Measurements from ENCODE around the gene CMKLR1.

CMKLR1 gene

GRCh38 chr12:108297895-108298760, 41.0 kb downstream of the CMKLR1 start:
- TF ChIP-seq, protein P1, sequence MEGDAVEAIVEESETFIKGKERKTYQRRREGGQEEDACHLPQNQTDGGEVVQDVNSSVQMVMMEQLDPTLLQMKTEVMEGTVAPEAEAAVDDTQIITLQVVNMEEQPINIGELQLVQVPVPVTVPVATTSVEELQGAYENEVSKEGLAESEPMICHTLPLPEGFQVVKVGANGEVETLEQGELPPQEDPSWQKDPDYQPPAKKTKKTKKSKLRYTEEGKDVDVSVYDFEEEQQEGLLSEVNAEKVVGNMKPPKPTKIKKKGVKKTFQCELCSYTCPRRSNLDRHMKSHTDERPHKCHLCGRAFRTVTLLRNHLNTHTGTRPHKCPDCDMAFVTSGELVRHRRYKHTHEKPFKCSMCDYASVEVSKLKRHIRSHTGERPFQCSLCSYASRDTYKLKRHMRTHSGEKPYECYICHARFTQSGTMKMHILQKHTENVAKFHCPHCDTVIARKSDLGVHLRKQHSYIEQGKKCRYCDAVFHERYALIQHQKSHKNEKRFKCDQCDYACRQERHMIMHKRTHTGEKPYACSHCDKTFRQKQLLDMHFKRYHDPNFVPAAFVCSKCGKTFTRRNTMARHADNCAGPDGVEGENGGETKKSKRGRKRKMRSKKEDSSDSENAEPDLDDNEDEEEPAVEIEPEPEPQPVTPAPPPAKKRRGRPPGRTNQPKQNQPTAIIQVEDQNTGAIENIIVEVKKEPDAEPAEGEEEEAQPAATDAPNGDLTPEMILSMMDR (IDR thresholded peaks at IDR 0.05), result no peak
- TF ChIP-seq ZFX (IDR thresholded peaks at IDR 0.05; ENCODE audit: borderline replicate concordance), result no peak
- no peak overlapping the region for H3K27ac ChIP-seq

GRCh38 chr12:108297424-108297823, 41.7 kb downstream of the CMKLR1 start:
- TF ChIP-seq, protein P1 (IDR thresholded peaks at IDR 0.05), result no peak
- TF ChIP-seq ZFX (IDR thresholded peaks at IDR 0.05; ENCODE audit: borderline replicate concordance), result no peak
- no peak overlapping the region for H3K27ac ChIP-seq

DNA sequence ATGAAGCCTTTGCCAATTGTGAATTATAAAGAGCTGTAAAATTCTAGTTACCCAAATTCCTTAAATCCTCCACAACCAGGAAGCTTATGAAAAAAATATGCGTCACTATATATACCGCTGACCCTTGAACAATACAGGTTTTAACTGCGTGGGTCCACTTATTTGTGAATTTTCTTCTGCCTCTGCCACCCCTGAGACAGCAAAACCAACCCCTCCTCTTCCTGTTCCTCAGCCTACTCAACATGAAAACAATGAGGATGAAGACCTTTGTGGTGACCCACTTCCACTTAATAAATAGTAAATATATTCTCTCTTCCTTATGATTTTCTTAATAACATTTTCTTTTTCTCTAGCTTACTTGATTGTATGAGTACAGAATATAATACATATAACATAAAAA, 42.2 kb downstream of the CMKLR1 start:
- no peak overlapping the region for H3K27ac ChIP-seq
- no peak for TF ChIP-seq ZFX (IDR thresholded peaks at IDR 0.05; ENCODE audit: borderline replicate concordance)
- TF ChIP-seq, protein P1 (IDR thresholded peaks at IDR 0.05), result no peak

GRCh38 chr12:108295641-108296040, 43.5 kb downstream of the CMKLR1 start:
- H3K27ac ChIP-seq, result no peak overlapping the region
- no peak for TF ChIP-seq ZFX (IDR thresholded peaks at IDR 0.05; ENCODE audit: borderline replicate concordance)
- TF ChIP-seq, protein P1 (IDR thresholded peaks at IDR 0.05), result no peak

DNA sequence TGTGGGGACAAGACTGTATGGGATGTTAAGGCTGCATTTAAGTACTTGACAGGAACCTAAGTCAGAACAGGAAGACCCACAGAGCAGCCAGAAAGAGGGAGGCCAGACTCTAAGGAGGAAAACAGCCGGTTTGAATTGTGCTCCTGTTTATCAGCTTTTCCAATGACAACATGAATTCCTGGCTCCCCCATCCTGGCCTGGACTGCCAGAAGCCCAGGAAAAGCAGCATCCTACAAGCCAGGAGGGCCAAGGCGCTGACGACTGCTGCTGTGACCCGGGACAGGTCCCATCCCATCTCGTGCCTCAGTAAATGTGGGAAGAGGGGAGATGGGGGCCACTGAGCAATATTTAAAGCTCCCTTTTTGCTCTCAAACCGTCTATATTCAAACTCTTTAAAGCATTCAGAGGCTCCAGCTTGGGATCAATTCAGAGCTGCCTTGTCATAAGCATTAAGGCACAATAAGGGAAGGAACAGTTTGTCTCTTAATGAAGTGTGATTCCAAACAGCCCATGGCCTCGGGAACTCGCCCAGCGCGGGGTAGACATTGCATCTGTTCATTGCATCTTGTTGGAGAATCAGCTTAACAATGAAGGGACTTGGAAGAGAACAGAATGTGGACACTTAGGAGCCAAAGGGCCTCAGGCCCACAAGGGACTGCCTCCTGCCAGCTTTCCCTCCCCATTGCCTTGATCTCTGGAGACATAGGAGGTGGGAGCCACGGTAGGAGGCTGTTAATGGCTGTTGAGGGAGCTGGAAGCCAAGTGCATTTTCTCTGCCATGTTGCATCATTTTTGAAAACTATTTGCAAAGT, 49.6 kb downstream of the CMKLR1 start:
- H3K27ac ChIP-seq, result no peak overlapping the region
- TF ChIP-seq ZFX (IDR thresholded peaks at IDR 0.05; ENCODE audit: borderline replicate concordance), result no peak
- TF ChIP-seq, protein P1 (IDR thresholded peaks at IDR 0.05), result no peak

DNA sequence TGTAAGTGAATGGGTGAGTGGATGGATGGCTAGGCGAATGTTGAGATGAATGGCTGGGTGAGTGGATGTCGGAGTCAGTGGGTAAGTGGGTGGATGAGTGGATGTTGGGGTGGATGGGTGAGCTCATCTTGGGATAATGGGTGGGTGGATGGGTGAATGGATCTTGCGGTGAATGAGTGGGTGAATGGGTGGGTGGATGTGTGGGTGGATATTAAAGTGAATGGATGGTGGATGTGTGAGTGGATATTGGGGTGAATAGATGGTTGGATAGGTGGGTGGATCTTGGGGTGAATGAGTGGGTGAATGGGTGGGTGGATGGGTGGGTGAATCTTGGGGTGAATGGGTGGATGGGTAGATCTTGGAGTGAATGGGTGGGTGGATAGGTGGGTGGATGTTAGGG, 51.9 kb downstream of the CMKLR1 start:
- H3K27ac ChIP-seq, result no peak overlapping the region
- TF ChIP-seq ZFX (IDR thresholded peaks at IDR 0.05; ENCODE audit: borderline replicate concordance), result no peak
- TF ChIP-seq, protein P1 (IDR thresholded peaks at IDR 0.05), result no peak

GRCh38 chr12:108285016-108285415, 54.1 kb downstream of the CMKLR1 start:
- TF ChIP-seq ZFX (IDR thresholded peaks at IDR 0.05; ENCODE audit: borderline replicate concordance), result no peak
- TF ChIP-seq, protein P1 (IDR thresholded peaks at IDR 0.05), result no peak
- no peak overlapping the region for H3K27ac ChIP-seq
